Measurements from ENCODE around the gene PLEKHH1. TPM values are rescaled to one million over a fixed set of nuclear protein-coding genes. Genes with fewer than 3 reads are reported as not detected.

The PLEKHH1 gene
- total RNA-seq, 1 donor from 2014 or later: 32.4 TPM

GRCh38 chr14:67571275-67571990 lies 38.3 kb downstream of the PLEKHH1 start:
- Mint-ChIP-seq H3K4me3 (ENCODE audit: unreplicated experiment) (no peak overlapping the region), H3K4me1 (ENCODE audit: low read depth, unreplicated experiment) (peaks cover 9% of the 10 kb centered on the region), H3K9me3 (ENCODE audit: unreplicated experiment) (peaks cover 3% of the 10 kb centered on the region), H3K27ac (ENCODE audit: unreplicated experiment) (no peak overlapping the region), H3K27me3 (ENCODE audit: unreplicated experiment) (peaks cover 2% of the 10 kb centered on the region), H3K36me3 (ENCODE audit: unreplicated experiment) (peaks cover 4% of the 10 kb centered on the region)
- DNase-seq: peak; percentile 84
- TF ChIP-seq CTCF (IDR thresholded peaks at IDR 0.05; ENCODE audit: partially characterized antibody, unreplicated experiment): peak; percentile 87

- no peak for TF ChIP-seq CTCF (IDR thresholded peaks at IDR 0.05; ENCODE audit: partially characterized antibody, unreplicated experiment)
These were observed 38.9 kb downstream of the PLEKHH1 start for GRCh38 chr14:67571991-67572323.

GRCh38 chr14:67572608-67573007 lies 39.5 kb downstream of the PLEKHH1 start:
- TF ChIP-seq CTCF (IDR thresholded peaks at IDR 0.05; ENCODE audit: partially characterized antibody, unreplicated experiment): no peak
- H3K27me3 Mint-ChIP-seq (ENCODE audit: unreplicated experiment): peaks cover 2% of the 10 kb centered on the region
- no peak for DNase-seq
- no peak overlapping the region for H3K27ac Mint-ChIP-seq (ENCODE audit: unreplicated experiment)
- peaks cover 4% of the 10 kb centered on the region for H3K36me3 Mint-ChIP-seq (ENCODE audit: unreplicated experiment)
- H3K9me3 Mint-ChIP-seq (ENCODE audit: unreplicated experiment): peaks cover 3% of the 10 kb centered on the region
- peaks cover 9% of the 10 kb centered on the region for H3K4me1 Mint-ChIP-seq (ENCODE audit: low read depth, unreplicated experiment)
- H3K4me3 Mint-ChIP-seq (ENCODE audit: unreplicated experiment): no peak overlapping the region

More at GRCh38 chr14:67571991-67572323, 38.9 kb downstream of the PLEKHH1 start:
- Mint-ChIP-seq H3K4me1 (ENCODE audit: low read depth, unreplicated experiment) (peaks cover 9% of the 10 kb centered on the region), H3K4me3 (ENCODE audit: unreplicated experiment) (no peak overlapping the region), H3K36me3 (ENCODE audit: unreplicated experiment) (peaks cover 4% of the 10 kb centered on the region), H3K9me3 (ENCODE audit: unreplicated experiment) (peaks cover 3% of the 10 kb centered on the region), H3K27ac (ENCODE audit: unreplicated experiment) (no peak overlapping the region), H3K27me3 (ENCODE audit: unreplicated experiment) (peaks cover 2% of the 10 kb centered on the region)
- no peak for DNase-seq

- peaks cover 2% of the 10 kb centered on the region for H3K27me3 Mint-ChIP-seq (ENCODE audit: unreplicated experiment)
- TF ChIP-seq CTCF (IDR thresholded peaks at IDR 0.05; ENCODE audit: partially characterized antibody, unreplicated experiment): no peak
- H3K27ac Mint-ChIP-seq (ENCODE audit: unreplicated experiment): no peak overlapping the region
- peaks cover 4% of the 10 kb centered on the region for H3K36me3 Mint-ChIP-seq (ENCODE audit: unreplicated experiment)
- no peak overlapping the region for H3K4me3 Mint-ChIP-seq (ENCODE audit: unreplicated experiment)
- H3K4me1 Mint-ChIP-seq (ENCODE audit: low read depth, unreplicated experiment): peaks cover 9% of the 10 kb centered on the region
- H3K9me3 Mint-ChIP-seq (ENCODE audit: unreplicated experiment): peaks cover 3% of the 10 kb centered on the region
- DNase-seq: no peak
These were observed 40.3 kb downstream of the PLEKHH1 start for GRCh38 chr14:67573228-67574010.

- H3K36me3 Mint-ChIP-seq (ENCODE audit: unreplicated experiment): peaks cover 4% of the 10 kb centered on the region
- no peak overlapping the region for H3K4me3 Mint-ChIP-seq (ENCODE audit: unreplicated experiment)
- peaks cover 3% of the 10 kb centered on the region for H3K9me3 Mint-ChIP-seq (ENCODE audit: unreplicated experiment)
- DNase-seq: no peak
- H3K4me1 Mint-ChIP-seq (ENCODE audit: low read depth, unreplicated experiment): peaks cover 9% of the 10 kb centered on the region
- no peak for TF ChIP-seq CTCF (IDR thresholded peaks at IDR 0.05; ENCODE audit: partially characterized antibody, unreplicated experiment)
- H3K27ac Mint-ChIP-seq (ENCODE audit: unreplicated experiment): no peak overlapping the region
- H3K27me3 Mint-ChIP-seq (ENCODE audit: unreplicated experiment): peaks cover 2% of the 10 kb centered on the region
These were observed 41.1 kb downstream of the PLEKHH1 start for GRCh38 chr14:67574156-67574555.
